ENCODE data around the gene DACT2.

The DACT2 gene

GRCh38 chr6:168349718-168350210, 30.2 kb upstream of the DACT2 start:
- no peak for DNase-seq

- no peak for DNase-seq
Measured at GRCh38 chr6:168348186-168348585, 28.6 kb upstream of the DACT2 start.

GRCh38 chr6:168347615-168348014, 28.0 kb upstream of the DACT2 start:
- DNase-seq = no peak

- no peak for DNase-seq
Measured at GRCh38 chr6:168347053-168347452, 27.5 kb upstream of the DACT2 start.

- no peak for DNase-seq
Measured at GRCh38 chr6:168345896-168346754, 26.5 kb upstream of the DACT2 start.

- DNase-seq = no peak
Measured at GRCh38 chr6:168345266-168345665, 25.7 kb upstream of the DACT2 start.

- DNase-seq = no peak
Measured at GRCh38 chr6:168344338-168344737, 24.8 kb upstream of the DACT2 start.

- DNase-seq = no peak
Measured at GRCh38 chr6:168343239-168344150, 23.9 kb upstream of the DACT2 start.

GRCh38 chr6:168342636-168343035, 23.1 kb upstream of the DACT2 start:
- no peak for DNase-seq

- no peak for DNase-seq
Measured at GRCh38 chr6:168341280-168341900, 21.8 kb upstream of the DACT2 start.

- no peak for DNase-seq
Measured at GRCh38 chr6:168340819-168341218, 21.2 kb upstream of the DACT2 start.

GRCh38 chr6:168338777-168339176, 19.2 kb upstream of the DACT2 start:
- DNase-seq = no peak

- DNase-seq = no peak
Measured at GRCh38 chr6:168336967-168337366, 17.4 kb upstream of the DACT2 start.

- DNase-seq = no peak
Measured at GRCh38 chr6:168333989-168334388, 14.4 kb upstream of the DACT2 start.

GRCh38 chr6:168333491-168333890, 13.9 kb upstream of the DACT2 start:
- DNase-seq = no peak

GRCh38 chr6:168333039-168333438, 13.5 kb upstream of the DACT2 start:
- no peak for DNase-seq

GRCh38 chr6:168332020-168332419, 12.4 kb upstream of the DACT2 start:
- DNase-seq = peak in 3 of 56 donors; percentile 21 to 56 (median 34)

- DNase-seq = no peak
Measured at GRCh38 chr6:168331058-168331457, 11.5 kb upstream of the DACT2 start.

- DNase-seq = no peak
Measured at GRCh38 chr6:168330403-168330802, 10.8 kb upstream of the DACT2 start.

- DNase-seq = no peak
Measured at GRCh38 chr6:168328086-168328485, 8.5 kb upstream of the DACT2 start.
